ENCODE results near the gene NRP2. TPM values are rescaled to one million over a fixed set of nuclear protein-coding genes. Genes with fewer than 3 reads are reported as not detected.

Gene NRP2
- total and polyA plus RNA-seq, 4 experiments from 2014 or later: 1.1 to 2.1 TPM; not detected in 2

- H3K4me1 Mint-ChIP-seq: peaks cover 4 to 36% (median 22%) of the 10 kb centered on the region in 4 donors
- no peak for DNase-seq
- no peak overlapping the region for H3K4me3 Mint-ChIP-seq
- CTCF ChIA-PET (ENCODE audit: partially characterized antibody): no interaction called here
- Histone ChIP-seq H3K4me1 (ENCODE audit: insufficient read depth, low read length) (peaks cover 12% of the 10 kb centered on the region), H3K9me3 (ENCODE audit: control insufficient read depth in 1 of 2, low read length in 2 of 2) (no peaks in the 10 kb centered on the region), H3K36me3 (ENCODE audit: insufficient read depth, low read length) (no peaks in the 10 kb centered on the region), H3K27me3 (ENCODE audit: insufficient read depth, low read length) (peaks cover 16% of the 10 kb centered on the region), H3K4me3 (ENCODE audit: low read length in 2 of 2) (no peak overlapping the region), H3K27ac (ENCODE audit: low read depth, low read length) (no peak overlapping the region)
- POLR2A ChIA-PET (ENCODE audit: partially characterized antibody): no interaction called here
- intact Hi-C loops (cut with micrococcal nuclease): no loop called here
- H3K27me3 Mint-ChIP-seq: peaks cover 34 to 45% of the 10 kb centered on the region in 2 donors
- no peaks in the 10 kb centered on the region for H3K36me3 Mint-ChIP-seq
- H3K27ac Mint-ChIP-seq: no peak overlapping the region
- no peaks in the 10 kb centered on the region for H3K9me3 Mint-ChIP-seq
These were observed 5.3 kb downstream of the NRP2 start for GRCh38 chr2:205687641-205687956.

GRCh38 chr2:205688417-205689200, 6.3 kb downstream of the NRP2 start:
- Mint-ChIP-seq H3K36me3 (no peaks in the 10 kb centered on the region), H3K4me3 (no peak overlapping the region), H3K9me3 (no peaks in the 10 kb centered on the region), H3K27ac (no peak overlapping the region), H3K27me3 (peaks cover 25 to 39% of the 10 kb centered on the region in 2 donors), H3K4me1 (peaks cover 1 to 29% (median 16%) of the 10 kb centered on the region in 4 donors)
- intact Hi-C loops (cut with micrococcal nuclease): no loop called here
- no peak for DNase-seq
- Histone ChIP-seq H3K27me3 (ENCODE audit: insufficient read depth, low read length) (peaks cover 8% of the 10 kb centered on the region), H3K9me3 (ENCODE audit: control insufficient read depth in 1 of 2, low read length in 2 of 2) (no peaks in the 10 kb centered on the region), H3K36me3 (ENCODE audit: insufficient read depth, low read length) (no peaks in the 10 kb centered on the region), H3K4me3 (ENCODE audit: low read length in 2 of 2) (no peak overlapping the region), H3K4me1 (ENCODE audit: insufficient read depth, low read length) (peaks cover 4% of the 10 kb centered on the region), H3K27ac (ENCODE audit: low read depth, low read length) (no peak overlapping the region)
- ChIA-PET CTCF (ENCODE audit: partially characterized antibody) (interaction anchor here (1.1 kb wide), 1 partner anchor 9 kb away, joined by 3 read pairs; no protein-coding TSS in a partner anchor), POLR2A (ENCODE audit: partially characterized antibody) (no interaction called here)

- Mint-ChIP-seq H3K4me1 (peaks cover 1 to 20% (median 11%) of the 10 kb centered on the region in 4 donors), H3K9me3 (no peaks in the 10 kb centered on the region), H3K4me3 (no peak overlapping the region), H3K36me3 (no peaks in the 10 kb centered on the region), H3K27ac (no peak overlapping the region), H3K27me3 (peaks cover 16 to 29% of the 10 kb centered on the region in 2 donors)
- POLR2A ChIA-PET (ENCODE audit: partially characterized antibody): no interaction called here
- H3K4me3 ChIP-seq (ENCODE audit: low read length in 2 of 2): no peak overlapping the region
- H3K36me3 ChIP-seq (ENCODE audit: insufficient read depth, low read length): no peaks in the 10 kb centered on the region
- intact Hi-C loops (cut with micrococcal nuclease): no loop called here
- H3K27me3 ChIP-seq (ENCODE audit: insufficient read depth, low read length): no peaks in the 10 kb centered on the region
- CTCF ChIA-PET (ENCODE audit: partially characterized antibody): no interaction called here
- H3K27ac ChIP-seq (ENCODE audit: low read depth, low read length): no peak overlapping the region
- peaks cover 4% of the 10 kb centered on the region for H3K4me1 ChIP-seq (ENCODE audit: insufficient read depth, low read length)
- H3K9me3 ChIP-seq (ENCODE audit: control insufficient read depth in 1 of 2, low read length in 2 of 2): no peaks in the 10 kb centered on the region
- DNase-seq: no peak
These were observed 7.5 kb downstream of the NRP2 start for GRCh38 chr2:205689820-205690219.

DNA sequence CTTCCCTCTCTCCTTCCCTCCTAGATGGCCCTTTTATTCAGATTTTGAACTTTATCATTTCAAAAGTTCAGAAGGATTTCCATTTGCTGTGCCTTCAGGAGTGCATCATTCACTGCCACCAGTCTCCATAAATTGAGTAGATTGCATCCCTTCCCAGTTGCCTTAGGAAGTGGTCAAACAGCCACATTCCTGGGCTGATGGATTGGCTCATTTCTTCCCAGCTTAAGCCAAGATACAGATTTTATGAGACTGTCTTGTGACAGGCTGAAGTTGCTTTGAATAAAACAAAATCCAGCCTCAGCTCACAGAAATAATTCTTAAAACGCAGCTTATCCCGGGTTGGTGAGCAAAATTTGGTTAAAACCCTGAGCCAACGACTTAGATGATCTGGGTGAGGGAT, 9.8 kb downstream of the NRP2 start:
- H3K4me1 Mint-ChIP-seq: peaks cover 0 to 1% (median under 1%) of the 10 kb centered on the region in 4 donors
- intact Hi-C loops (cut with micrococcal nuclease): no loop called here
- H3K36me3 Mint-ChIP-seq: no peaks in the 10 kb centered on the region
- no peak overlapping the region for H3K4me3 Mint-ChIP-seq
- no peaks in the 10 kb centered on the region for H3K9me3 Mint-ChIP-seq
- no peaks in the 10 kb centered on the region for H3K4me1 ChIP-seq (ENCODE audit: insufficient read depth, low read length)
- no peaks in the 10 kb centered on the region for H3K27me3 ChIP-seq (ENCODE audit: insufficient read depth, low read length)
- DNase-seq: no peak
- ChIA-PET POLR2A (ENCODE audit: partially characterized antibody) (no interaction called here), CTCF (ENCODE audit: partially characterized antibody) (no interaction called here)
- H3K9me3 ChIP-seq (ENCODE audit: control insufficient read depth in 1 of 2, low read length in 2 of 2): no peaks in the 10 kb centered on the region
- H3K36me3 ChIP-seq (ENCODE audit: insufficient read depth, low read length): no peaks in the 10 kb centered on the region
- H3K27ac ChIP-seq (ENCODE audit: low read depth, low read length): no peak overlapping the region
- H3K4me3 ChIP-seq (ENCODE audit: low read length in 2 of 2): no peak overlapping the region
- peaks cover 5 to 15% of the 10 kb centered on the region in 2 donors for H3K27me3 Mint-ChIP-seq
- no peak overlapping the region for H3K27ac Mint-ChIP-seq

DNA sequence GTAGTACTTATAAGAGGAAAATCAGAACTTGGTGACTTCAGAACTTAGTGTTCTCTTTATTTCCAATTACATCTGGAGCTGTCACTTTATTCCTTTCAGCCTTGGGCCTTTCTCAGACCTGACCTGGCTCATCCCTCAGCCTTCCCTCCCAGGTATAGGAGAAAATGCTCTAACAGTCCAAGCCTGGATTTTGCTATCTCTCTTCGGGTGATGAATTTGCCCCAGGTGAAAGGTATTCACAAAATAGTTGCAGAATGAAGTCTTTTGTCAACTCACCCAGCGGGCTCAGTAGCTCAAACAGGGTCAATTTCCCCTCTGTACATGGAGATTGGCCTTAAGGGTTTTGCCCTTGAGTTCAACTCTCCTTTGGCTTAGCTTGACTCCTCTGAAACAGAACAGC, 12.0 kb downstream of the NRP2 start:
- no peaks in the 10 kb centered on the region for H3K4me1 Mint-ChIP-seq
- no peak overlapping the region for H3K4me3 ChIP-seq (ENCODE audit: low read length in 2 of 2)
- no peaks in the 10 kb centered on the region for H3K27me3 ChIP-seq (ENCODE audit: insufficient read depth, low read length)
- H3K36me3 Mint-ChIP-seq: no peaks in the 10 kb centered on the region
- no peak overlapping the region for H3K4me3 Mint-ChIP-seq
- H3K27me3 Mint-ChIP-seq: peaks cover 4 to 8% of the 10 kb centered on the region in 2 donors
- no peak for DNase-seq
- no peak overlapping the region for H3K27ac ChIP-seq (ENCODE audit: low read depth, low read length)
- H3K36me3 ChIP-seq (ENCODE audit: insufficient read depth, low read length): no peaks in the 10 kb centered on the region
- no peaks in the 10 kb centered on the region for H3K4me1 ChIP-seq (ENCODE audit: insufficient read depth, low read length)
- ChIA-PET POLR2A (ENCODE audit: partially characterized antibody) (no interaction called here), CTCF (ENCODE audit: partially characterized antibody) (interaction anchor here (2.0 kb wide), 1 partner anchor 16 kb away, joined by 8 read pairs; no protein-coding TSS in a partner anchor)
- H3K9me3 Mint-ChIP-seq: no peaks in the 10 kb centered on the region
- H3K27ac Mint-ChIP-seq: no peak overlapping the region
- intact Hi-C loops (cut with micrococcal nuclease): no loop called here
- H3K9me3 ChIP-seq (ENCODE audit: control insufficient read depth in 1 of 2, low read length in 2 of 2): no peaks in the 10 kb centered on the region

DNA sequence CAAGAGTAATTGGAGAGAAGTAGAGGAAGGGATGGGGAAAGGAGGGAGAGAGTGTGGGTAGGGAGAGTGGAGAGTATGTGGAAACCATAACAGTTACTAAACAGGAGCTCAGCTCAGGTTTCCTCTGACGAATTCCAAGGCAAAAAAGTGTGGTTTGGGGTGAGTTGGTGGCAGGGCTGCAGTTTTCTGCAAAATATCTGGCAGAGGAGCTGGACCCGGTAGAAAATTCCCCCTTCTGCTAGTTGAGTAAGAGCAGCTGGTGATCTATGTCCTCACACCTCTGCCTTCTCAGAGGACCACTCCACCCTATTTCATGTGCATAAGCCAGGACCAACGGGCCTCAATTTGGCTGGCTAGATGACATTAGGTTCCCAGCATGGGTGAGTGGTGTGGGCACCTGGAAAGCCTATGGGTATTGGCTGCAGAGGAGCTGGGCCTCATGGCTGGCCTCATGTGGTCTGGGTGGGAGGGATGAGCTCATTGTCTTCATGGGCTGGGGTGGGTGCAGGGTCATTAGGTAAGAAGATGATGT, 13.2 kb downstream of the NRP2 start:
- ChIA-PET CTCF (ENCODE audit: partially characterized antibody) (interaction anchor here (1.0 kb wide), 1 partner anchor 19 kb away, joined by 4 read pairs; no protein-coding TSS in a partner anchor), POLR2A (ENCODE audit: partially characterized antibody) (interaction anchor here (1.1 kb wide), 1 partner anchor 12 kb away, joined by 3 read pairs; no protein-coding TSS in a partner anchor)
- H3K4me3 ChIP-seq (ENCODE audit: low read length in 2 of 2): no peak overlapping the region
- no peak for DNase-seq
- Mint-ChIP-seq H3K27me3 (peaks cover 1 to 6% of the 10 kb centered on the region in 2 donors), H3K4me3 (no peak overlapping the region), H3K27ac (no peak overlapping the region), H3K9me3 (no peaks in the 10 kb centered on the region), H3K36me3 (no peaks in the 10 kb centered on the region), H3K4me1 (no peaks in the 10 kb centered on the region)
- no peak overlapping the region for H3K27ac ChIP-seq (ENCODE audit: low read depth, low read length)
- no peaks in the 10 kb centered on the region for H3K27me3 ChIP-seq (ENCODE audit: insufficient read depth, low read length)
- H3K9me3 ChIP-seq (ENCODE audit: control insufficient read depth in 1 of 2, low read length in 2 of 2): no peaks in the 10 kb centered on the region
- intact Hi-C loops (cut with micrococcal nuclease): no loop called here
- H3K4me1 ChIP-seq (ENCODE audit: insufficient read depth, low read length): no peaks in the 10 kb centered on the region
- no peaks in the 10 kb centered on the region for H3K36me3 ChIP-seq (ENCODE audit: insufficient read depth, low read length)

DNA sequence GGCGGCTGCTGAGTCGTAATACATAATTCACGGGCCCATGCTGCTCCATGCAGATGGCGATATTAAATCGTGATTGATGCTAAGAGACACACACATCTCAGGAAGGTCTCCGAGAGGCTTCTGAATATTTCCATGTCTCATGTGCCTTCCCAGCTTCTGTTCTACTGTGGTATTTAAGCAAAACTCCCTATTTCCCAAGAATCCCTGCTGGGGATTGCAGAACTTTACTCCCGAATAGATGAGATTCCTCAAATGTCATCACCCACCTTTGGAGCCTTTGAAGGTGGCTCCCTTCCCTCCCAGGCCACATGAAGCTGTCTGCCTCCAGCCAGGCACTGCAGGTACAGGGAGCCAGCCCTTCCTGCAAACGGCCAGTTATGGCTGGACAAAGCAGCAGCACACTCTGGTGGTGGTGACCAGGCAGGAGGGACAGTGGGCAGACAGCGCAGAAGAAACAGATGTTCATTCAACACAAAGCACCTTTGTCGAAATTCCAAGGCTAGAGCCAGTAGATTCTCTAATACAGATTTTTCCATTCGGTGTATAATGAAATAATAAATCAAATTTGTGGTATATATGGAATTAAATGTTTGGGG, 14.1 kb downstream of the NRP2 start:
- Histone ChIP-seq H3K27ac (ENCODE audit: low read depth, low read length) (no peak overlapping the region), H3K36me3 (ENCODE audit: insufficient read depth, low read length) (no peaks in the 10 kb centered on the region), H3K4me3 (ENCODE audit: low read length in 2 of 2) (no peak overlapping the region), H3K27me3 (ENCODE audit: insufficient read depth, low read length) (no peaks in the 10 kb centered on the region), H3K9me3 (ENCODE audit: control insufficient read depth in 1 of 2, low read length in 2 of 2) (no peaks in the 10 kb centered on the region), H3K4me1 (ENCODE audit: insufficient read depth, low read length) (no peaks in the 10 kb centered on the region)
- CTCF ChIA-PET (ENCODE audit: partially characterized antibody): interaction anchor here (1.0 kb wide), 1 partner anchor 20 kb away, joined by 4 read pairs; no protein-coding TSS in a partner anchor
- Mint-ChIP-seq H3K4me3 (no peak overlapping the region), H3K36me3 (no peaks in the 10 kb centered on the region), H3K27ac (no peak overlapping the region), H3K9me3 (no peaks in the 10 kb centered on the region), H3K4me1 (no peaks in the 10 kb centered on the region), H3K27me3 (peaks cover 1 to 2% of the 10 kb centered on the region in 2 donors)
- POLR2A ChIA-PET (ENCODE audit: partially characterized antibody): interaction anchor here (1.1 kb wide), 1 partner anchor 11 kb away, joined by 3 read pairs; no protein-coding TSS in a partner anchor
- intact Hi-C loops (cut with micrococcal nuclease): no loop called here
- no peak for DNase-seq
